IPS-18a (cell line): Measurements from ENCODE around the gene PDYN.
A peak's percentile ranks its signal among the peaks of the same experiment; 100 is the strongest.

Source experiments
- H3K27ac ChIP-seq: one replicate; pipeline ENCODE4 v1.5.1; 2013; ENCODE audit warnings: low read length
- H3K27me3 ChIP-seq: one replicate; pipeline ENCODE4 v1.6.1; 2013; ENCODE audit warnings: mild to moderate bottlenecking, low read length; ENCODE audit not compliant: control insufficient read depth, insufficient read depth
- H3K36me3 ChIP-seq: one replicate; pipeline ENCODE4 v1.6.1; 2013; ENCODE audit warnings: low read depth, low read length; ENCODE audit not compliant: control insufficient read depth
- H3K4me1 ChIP-seq: one replicate; pipeline ENCODE4 v1.6.1; 2013; ENCODE audit warnings: low read depth, low read length; ENCODE audit not compliant: control insufficient read depth
- H3K4me3 ChIP-seq: one replicate; pipeline ENCODE4 v1.5.1; 2013; ENCODE audit warnings: low read length
- H3K9ac ChIP-seq: one replicate; pipeline ENCODE4 v1.6.1; 2013; ENCODE audit warnings: mild to moderate bottlenecking, low read length, moderate library complexity
- H3K9me3 ChIP-seq: one replicate; pipeline ENCODE4 v1.6.1; 2013; ENCODE audit warnings: low read depth, low read length; ENCODE audit not compliant: control insufficient read depth

The PDYN gene

GRCh38 chr20:1992359-1993110 lies 1.3 kb downstream of the PDYN start:
- Histone ChIP-seq H3K4me1 (peaks cover 6% of the 10 kb centered on the region), H3K9me3 (no peaks in the 10 kb centered on the region), H3K36me3 (no peaks in the 10 kb centered on the region), H3K9ac (no peak overlapping the region), H3K27me3 (no peaks in the 10 kb centered on the region), H3K4me3 (no peak overlapping the region), H3K27ac (no peak overlapping the region)

GRCh38 chr20:1987826-1988225 lies 6.0 kb downstream of the PDYN start:
- H3K27me3 ChIP-seq: no peaks in the 10 kb centered on the region

GRCh38 chr20:1983301-1983700 lies 10.6 kb downstream of the PDYN start:
- Histone ChIP-seq H3K9ac (no peak overlapping the region), H3K36me3 (no peaks in the 10 kb centered on the region), H3K9me3 (no peaks in the 10 kb centered on the region), H3K4me1 (no peaks in the 10 kb centered on the region), H3K4me3 (no peak overlapping the region), H3K27me3 (no peaks in the 10 kb centered on the region), H3K27ac (no peak overlapping the region)

More at GRCh38 chr20:1987826-1988225, 6.0 kb downstream of the PDYN start:
- no peaks in the 10 kb centered on the region for H3K9me3 ChIP-seq
- H3K9ac ChIP-seq: no peak overlapping the region
- no peak overlapping the region for H3K4me3 ChIP-seq
- no peak overlapping the region for H3K27ac ChIP-seq
- H3K4me1 ChIP-seq: no peaks in the 10 kb centered on the region
- H3K36me3 ChIP-seq: no peaks in the 10 kb centered on the region

DNA sequence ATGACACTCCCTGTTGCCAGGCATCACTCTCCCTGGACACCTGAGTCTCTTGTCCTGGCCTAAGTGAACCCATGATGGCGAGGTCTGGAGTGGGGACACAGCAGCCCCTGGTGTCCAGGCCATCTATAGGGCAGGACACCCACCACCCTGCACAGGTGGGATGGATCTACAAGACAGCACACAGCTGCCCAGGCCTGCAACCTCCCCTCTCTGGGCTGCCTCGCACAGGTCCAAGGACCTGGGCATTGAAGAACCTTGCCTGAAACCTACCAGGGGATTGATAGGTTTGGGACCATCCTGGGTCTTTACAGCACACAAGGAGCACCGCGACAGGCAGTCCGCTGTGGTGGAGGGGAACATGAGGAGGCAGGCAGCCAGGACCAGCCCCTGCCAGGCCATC lies 11.2 kb downstream of the PDYN start:
- H3K4me3 ChIP-seq: no peak overlapping the region
- H3K27me3 ChIP-seq: no peaks in the 10 kb centered on the region
- H3K27ac ChIP-seq: no peak overlapping the region
- no peaks in the 10 kb centered on the region for H3K36me3 ChIP-seq
- no peak overlapping the region for H3K9ac ChIP-seq
- no peaks in the 10 kb centered on the region for H3K9me3 ChIP-seq
- H3K4me1 ChIP-seq: no peaks in the 10 kb centered on the region

GRCh38 chr20:1979106-1979778 lies 14.6 kb downstream of the PDYN start:
- Histone ChIP-seq H3K4me3 (no peak overlapping the region), H3K9me3 (no peaks in the 10 kb centered on the region), H3K36me3 (no peaks in the 10 kb centered on the region), H3K4me1 (no peaks in the 10 kb centered on the region), H3K9ac (no peak overlapping the region), H3K27me3 (no peaks in the 10 kb centered on the region), H3K27ac (no peak overlapping the region)

GRCh38 chr20:1975291-1975690 lies 18.6 kb downstream of the PDYN start:
- H3K4me3 ChIP-seq: no peak overlapping the region
- H3K9ac ChIP-seq: no peak overlapping the region
- H3K27me3 ChIP-seq: no peaks in the 10 kb centered on the region
- no peaks in the 10 kb centered on the region for H3K36me3 ChIP-seq
- H3K9me3 ChIP-seq: no peaks in the 10 kb centered on the region
- H3K4me1 ChIP-seq: peaks cover 7% of the 10 kb centered on the region
- no peak overlapping the region for H3K27ac ChIP-seq

DNA sequence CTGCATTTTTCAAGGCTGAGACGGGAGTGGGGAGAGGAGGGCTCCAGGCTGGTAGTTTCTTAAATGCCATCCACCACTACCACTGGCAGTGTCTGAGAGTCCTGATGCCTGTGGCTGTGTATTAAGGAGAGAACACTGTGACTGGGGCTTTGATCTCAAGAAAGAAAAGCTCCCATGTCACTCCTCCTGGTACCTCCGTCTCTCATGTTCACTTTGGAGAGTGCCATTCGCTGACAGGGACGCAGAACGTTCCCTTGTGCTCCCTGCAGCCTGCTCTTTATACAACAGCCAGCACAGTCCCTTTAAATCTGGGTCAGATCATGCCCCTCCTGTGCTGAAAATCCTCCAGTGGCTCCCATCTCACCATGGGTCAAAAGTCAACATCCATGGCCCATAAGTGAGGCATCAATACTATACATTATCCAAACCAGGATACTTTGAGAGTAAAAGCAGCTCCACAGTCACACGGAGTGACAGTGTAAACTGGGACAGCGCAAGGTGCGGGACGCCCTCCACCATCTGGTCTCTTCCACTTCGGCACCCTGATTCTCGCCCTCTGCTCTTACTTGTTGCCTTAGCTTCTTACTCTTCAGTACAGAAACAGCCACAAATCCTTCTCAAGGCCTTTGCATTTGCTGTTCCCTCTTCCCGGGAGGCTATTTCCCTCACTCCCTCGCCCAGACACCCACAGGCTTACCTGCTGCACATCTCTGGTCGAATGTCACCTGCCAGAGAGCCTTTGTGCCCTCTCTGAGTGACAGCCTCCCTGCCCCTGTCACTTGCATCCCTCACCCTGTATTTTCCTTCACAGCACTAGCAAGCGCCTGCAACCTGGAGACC lies 20.0 kb downstream of the PDYN start:
- H3K36me3 ChIP-seq: no peaks in the 10 kb centered on the region
- peaks cover 7% of the 10 kb centered on the region for H3K4me1 ChIP-seq
- H3K4me3 ChIP-seq: no peak overlapping the region
- no peak overlapping the region for H3K9ac ChIP-seq
- H3K9me3 ChIP-seq: no peaks in the 10 kb centered on the region
- no peak overlapping the region for H3K27ac ChIP-seq
- no peaks in the 10 kb centered on the region for H3K27me3 ChIP-seq

DNA sequence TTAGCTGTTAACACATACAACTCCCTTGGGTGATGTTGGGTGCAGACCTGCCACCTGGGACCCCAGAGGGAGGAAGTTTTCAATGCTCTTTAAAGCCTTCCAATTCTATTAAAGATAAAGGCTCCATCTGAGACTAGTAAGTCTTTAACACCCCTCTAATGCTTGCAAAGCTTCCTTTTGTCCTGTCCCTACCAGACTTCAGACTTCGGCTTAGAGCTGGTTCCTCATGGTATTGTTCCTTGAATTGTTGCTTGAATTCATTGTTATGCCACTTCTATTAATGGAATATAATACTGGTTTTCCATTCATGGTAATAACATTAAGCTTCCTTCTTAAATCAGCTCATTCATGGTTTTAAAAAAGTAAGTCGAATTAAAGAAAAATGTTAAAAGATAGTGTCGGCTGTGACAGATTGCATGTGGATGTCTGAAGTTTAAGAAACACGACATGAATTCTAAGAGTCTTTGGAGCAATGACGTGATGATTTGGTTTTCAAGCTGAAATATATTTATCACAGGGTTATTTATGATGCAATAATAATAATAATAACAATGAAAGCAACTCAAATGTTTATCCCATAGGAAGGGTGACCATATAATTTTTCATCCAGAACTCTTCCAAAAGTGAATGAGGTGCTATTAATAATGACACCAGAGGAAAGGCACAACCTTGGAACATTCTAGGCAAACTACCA lies 21.8 kb downstream of the PDYN start:
- Histone ChIP-seq H3K27me3 (no peaks in the 10 kb centered on the region), H3K9ac (no peak overlapping the region), H3K4me1 (peaks cover 7% of the 10 kb centered on the region), H3K9me3 (no peaks in the 10 kb centered on the region), H3K36me3 (no peaks in the 10 kb centered on the region), H3K27ac (no peak overlapping the region), H3K4me3 (no peak overlapping the region)

GRCh38 chr20:1968964-1969363 lies 24.9 kb downstream of the PDYN start:
- peaks cover 31% of the 10 kb centered on the region for H3K4me1 ChIP-seq
- no peak overlapping the region for H3K9ac ChIP-seq
- no peaks in the 10 kb centered on the region for H3K9me3 ChIP-seq
- H3K36me3 ChIP-seq: no peaks in the 10 kb centered on the region
- no peak overlapping the region for H3K27ac ChIP-seq
- H3K27me3 ChIP-seq: peaks cover 13% of the 10 kb centered on the region
- H3K4me3 ChIP-seq: no peak overlapping the region

- Histone ChIP-seq H3K27me3 (peaks cover 13% of the 10 kb centered on the region), H3K4me1 (peaks cover 28% of the 10 kb centered on the region), H3K27ac (no peak overlapping the region), H3K4me3 (peak overlapping the region; percentile 48), H3K9me3 (no peaks in the 10 kb centered on the region), H3K36me3 (no peaks in the 10 kb centered on the region), H3K9ac (peak overlapping the region; percentile 56)
Measured at GRCh38 chr20:1965520-1966351, 28.1 kb downstream of the PDYN start.
